Measurements from ENCODE around the gene G3BP1. TPM values are rescaled to one million over a fixed set of nuclear protein-coding genes. Genes with fewer than 3 reads are reported as not detected.

G3BP1 gene
- total and polyA plus RNA-seq, 5 donors from 2014 or later = 108 to 199 (median 181) TPM

DNA sequence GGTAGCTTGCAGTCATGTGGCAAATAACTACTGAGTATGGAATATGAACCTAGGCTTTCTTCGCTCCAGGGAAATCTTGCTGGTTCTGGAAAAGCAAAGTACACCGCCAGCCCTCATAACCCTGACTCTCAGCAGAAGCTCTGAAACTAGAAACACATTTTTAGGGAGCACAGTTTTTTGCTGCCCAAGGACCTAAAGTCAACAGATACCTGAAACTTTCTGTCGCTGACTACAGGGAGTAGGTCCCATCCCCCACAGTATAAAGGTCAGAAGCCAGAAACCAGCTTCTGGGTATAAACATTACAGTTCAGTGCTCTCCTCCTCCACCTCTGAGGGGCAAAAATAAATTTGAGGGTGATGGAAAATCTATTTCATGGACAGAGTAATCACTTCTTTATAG, 16.4 kb upstream of the G3BP1 start:
- peaks cover 6% of the 10 kb centered on the region for H3K36me3 ChIP-seq (ENCODE audit: control insufficient read depth, insufficient read depth, low read length)
- ATAC-seq (ENCODE audit: low read depth in 2 of 2) (no peak), DNase-seq (no peak)
- H3K9me3 ChIP-seq (ENCODE audit: control insufficient read depth in 2 of 2, low read length in 2 of 2) = no peaks in the 10 kb centered on the region
- peaks cover 37 to 67% (median 51%) of the 10 kb centered on the region in 4 donors for H3K4me1 Mint-ChIP-seq
- H3K9me3 Mint-ChIP-seq = no peaks in the 10 kb centered on the region
- peaks cover 13% of the 10 kb centered on the region for H3K36me3 Mint-ChIP-seq
- peaks cover 37% of the 10 kb centered on the region for H3K4me1 ChIP-seq (ENCODE audit: control insufficient read depth, insufficient read depth, low read length, poor library complexity, severe bottlenecking)
- peak overlapping the region in 1 of 3 donors; percentile 76 for H3K27ac Mint-ChIP-seq
- no peak overlapping the region for H3K4me3 ChIP-seq (ENCODE audit: low read depth, low read length)
- peaks cover 4% of the 10 kb centered on the region for H3K27me3 Mint-ChIP-seq
- H3K4me3 Mint-ChIP-seq = peak overlapping the region; percentile 19 to 81 (median 56)
- no peaks in the 10 kb centered on the region for H3K27me3 ChIP-seq (ENCODE audit: control insufficient read depth, insufficient read depth, low read length)
- H3K27ac ChIP-seq (ENCODE audit: insufficient read depth, low read length, poor library complexity, severe bottlenecking) = no peak overlapping the region

DNA sequence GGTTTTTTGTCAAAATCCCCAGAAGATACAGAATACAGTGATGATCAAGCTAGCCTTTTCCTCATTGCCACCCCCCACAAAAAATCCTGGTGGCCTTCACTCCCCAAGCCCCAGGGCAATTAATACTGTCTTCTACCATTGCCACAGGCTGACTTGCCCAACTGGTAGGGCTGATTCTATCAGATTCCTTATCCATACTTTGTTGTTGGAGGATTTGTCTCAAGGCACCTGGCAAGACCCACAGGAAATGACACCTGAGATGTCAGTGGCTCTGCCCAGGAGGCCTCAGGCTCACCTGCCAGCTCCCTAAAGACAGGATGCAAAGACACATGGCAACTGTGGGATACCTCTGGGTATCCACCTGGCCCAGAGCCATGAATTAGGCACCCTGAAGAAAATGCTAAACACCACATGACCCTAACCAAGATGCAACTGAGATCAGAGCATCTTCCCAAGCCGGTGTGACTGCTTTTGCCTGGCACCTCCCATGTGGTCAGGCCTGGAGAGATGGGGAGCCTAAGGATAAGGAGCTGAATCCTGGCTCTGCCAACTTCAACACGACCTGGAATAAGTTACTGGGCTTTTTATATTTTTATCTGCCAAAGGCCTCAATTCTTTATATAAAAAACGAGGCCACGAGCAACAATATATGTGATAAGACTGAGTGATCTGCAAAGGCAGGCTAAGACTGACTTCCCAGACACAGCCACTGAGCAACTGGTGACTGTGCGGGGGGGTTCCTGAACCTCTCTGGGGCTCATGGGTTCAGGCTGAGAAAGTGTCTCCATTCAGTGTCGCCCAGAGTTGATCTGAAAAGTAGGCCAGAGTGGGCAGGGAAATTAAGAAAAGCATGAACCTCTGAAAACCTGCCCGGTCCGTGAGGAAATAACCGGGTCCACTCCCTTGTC, 14.3 kb upstream of the G3BP1 start:
- ATAC-seq (ENCODE audit: low read depth in 2 of 2) (peak in 1 of 2 donors; percentile 14), DNase-seq (peak in 1 of 3 donors; percentile 41)
- peaks cover 37% of the 10 kb centered on the region for H3K4me1 ChIP-seq (ENCODE audit: control insufficient read depth, insufficient read depth, low read length, poor library complexity, severe bottlenecking)
- Mint-ChIP-seq H3K4me3 (peak overlapping the region; percentile 81 to 97 (median 95)), H3K27me3 (peaks cover 4% of the 10 kb centered on the region), H3K4me1 (peaks cover 30 to 55% (median 43%) of the 10 kb centered on the region in 4 donors), H3K36me3 (peaks cover 4% of the 10 kb centered on the region), H3K27ac (peak overlapping the region; percentile 85 to 94 (median 85)), H3K9me3 (no peaks in the 10 kb centered on the region)
- no peaks in the 10 kb centered on the region for H3K9me3 ChIP-seq (ENCODE audit: control insufficient read depth in 2 of 2, low read length in 2 of 2)
- H3K4me3 ChIP-seq (ENCODE audit: low read depth, low read length) = peak overlapping the region; percentile 78
- peak overlapping the region; percentile 75 for H3K27ac ChIP-seq (ENCODE audit: insufficient read depth, low read length, poor library complexity, severe bottlenecking)
- H3K36me3 ChIP-seq (ENCODE audit: control insufficient read depth, insufficient read depth, low read length) = peaks cover 6% of the 10 kb centered on the region
- H3K27me3 ChIP-seq (ENCODE audit: control insufficient read depth, insufficient read depth, low read length) = no peaks in the 10 kb centered on the region

DNA sequence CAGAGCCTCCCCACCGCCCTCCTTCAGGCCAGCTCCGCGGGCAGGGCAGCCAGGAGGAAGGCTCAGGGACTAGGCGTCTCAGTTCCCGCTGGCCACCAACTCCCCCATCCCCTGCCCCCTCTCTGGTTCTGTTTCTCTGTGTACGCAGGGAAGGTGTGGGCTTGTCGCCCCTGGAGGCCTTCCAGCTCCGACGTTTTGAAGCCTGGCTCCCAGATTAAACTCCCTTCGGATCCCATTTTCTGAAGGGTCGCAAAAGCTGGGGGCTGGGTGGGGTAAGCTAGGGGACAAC, 13.7 kb upstream of the G3BP1 start:
- H3K4me1 Mint-ChIP-seq = peaks cover 26 to 51% (median 39%) of the 10 kb centered on the region in 4 donors
- no peaks in the 10 kb centered on the region for H3K9me3 Mint-ChIP-seq
- Histone ChIP-seq H3K9me3 (ENCODE audit: control insufficient read depth in 2 of 2, low read length in 2 of 2) (no peaks in the 10 kb centered on the region), H3K27ac (ENCODE audit: insufficient read depth, low read length, poor library complexity, severe bottlenecking) (peak overlapping the region; percentile 75), H3K4me1 (ENCODE audit: control insufficient read depth, insufficient read depth, low read length, poor library complexity, severe bottlenecking) (peaks cover 37% of the 10 kb centered on the region), H3K36me3 (ENCODE audit: control insufficient read depth, insufficient read depth, low read length) (no peaks in the 10 kb centered on the region), H3K27me3 (ENCODE audit: control insufficient read depth, insufficient read depth, low read length) (no peaks in the 10 kb centered on the region), H3K4me3 (ENCODE audit: low read depth, low read length) (peak overlapping the region; percentile 78)
- DNase-seq (no peak), ATAC-seq (ENCODE audit: low read depth in 2 of 2) (peak in 1 of 2 donors; percentile 5)
- peaks cover 4% of the 10 kb centered on the region for H3K27me3 Mint-ChIP-seq
- peak overlapping the region; percentile 85 to 94 (median 85) for H3K27ac Mint-ChIP-seq
- peaks cover 7% of the 10 kb centered on the region for H3K36me3 Mint-ChIP-seq
- H3K4me3 Mint-ChIP-seq = peak overlapping the region; percentile 81 to 97 (median 95)

DNA sequence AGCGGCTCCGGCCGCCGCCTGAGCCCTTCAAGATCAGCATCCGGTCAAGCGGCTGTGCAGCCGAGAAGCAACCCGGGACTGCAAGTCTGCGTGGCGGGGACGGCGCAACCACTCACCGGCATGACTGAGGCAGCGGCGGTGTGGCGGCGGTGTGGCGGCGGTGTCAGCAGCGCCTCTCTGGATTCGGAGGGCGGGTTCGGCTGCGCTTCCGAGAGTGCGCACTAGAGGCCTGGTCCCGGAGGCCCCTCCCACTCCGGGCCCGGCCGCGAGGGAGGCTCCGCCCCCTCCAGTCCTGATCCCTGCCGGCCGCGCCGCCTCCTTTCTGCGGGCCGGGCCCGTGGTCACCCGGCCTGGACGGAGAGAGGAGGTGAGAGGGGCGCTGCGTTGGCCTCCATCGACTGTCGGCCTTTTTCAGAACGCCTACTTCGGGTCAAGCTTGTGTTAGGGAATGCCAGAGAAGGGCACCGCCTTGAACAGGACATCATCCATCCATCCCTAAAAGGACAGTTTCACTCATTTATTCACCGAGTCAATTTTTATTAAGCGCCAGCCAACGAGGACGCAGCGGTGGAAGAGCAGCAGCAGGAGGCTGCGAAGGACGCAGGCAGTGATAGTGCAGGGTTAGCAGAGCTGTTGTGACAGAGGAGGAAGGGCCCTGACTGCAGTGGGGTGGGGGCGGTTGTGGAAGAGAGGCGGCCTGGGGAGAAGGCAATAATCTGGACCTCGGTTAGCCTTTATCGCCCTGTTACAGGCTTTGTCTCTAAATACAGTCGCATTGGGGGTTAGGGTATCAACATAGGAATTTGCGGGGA, 13.1 kb upstream of the G3BP1 start, which contains the start of gene ATOX1:
TSS of gene ATOX1 (minus strand) at position 202 of the 812 bp plus-strand sequence. CDS start at position 122, 80 bp downstream.
- H3K9me3 Mint-ChIP-seq = no peaks in the 10 kb centered on the region
- H3K4me3 ChIP-seq (ENCODE audit: low read depth, low read length) = peak within 1 kb of the TSS; percentile 85
- ATAC-seq (ENCODE audit: low read depth in 2 of 2) (peak; percentile 97), DNase-seq (peak; percentile 88 to 91 (median 88))
- peak within 1 kb of the TSS; percentile 81 to 97 (median 95) for H3K4me3 Mint-ChIP-seq
- peak within 1 kb of the TSS; percentile 85 to 99 (median 94) for H3K27ac Mint-ChIP-seq
- peaks cover 23 to 47% (median 37%) of the 10 kb centered on the region in 4 donors for H3K4me1 Mint-ChIP-seq
- H3K36me3 ChIP-seq (ENCODE audit: control insufficient read depth, insufficient read depth, low read length) = no peaks in the 10 kb centered on the region
- H3K36me3 Mint-ChIP-seq = peaks cover 4% of the 10 kb centered on the region
- peaks cover 37% of the 10 kb centered on the region for H3K4me1 ChIP-seq (ENCODE audit: control insufficient read depth, insufficient read depth, low read length, poor library complexity, severe bottlenecking)
- H3K9me3 ChIP-seq (ENCODE audit: control insufficient read depth in 2 of 2, low read length in 2 of 2) = no peaks in the 10 kb centered on the region
- peak within 1 kb of the TSS; percentile 75 for H3K27ac ChIP-seq (ENCODE audit: insufficient read depth, low read length, poor library complexity, severe bottlenecking)
- H3K27me3 ChIP-seq (ENCODE audit: control insufficient read depth, insufficient read depth, low read length) = no peaks in the 10 kb centered on the region
- peaks cover 4% of the 10 kb centered on the region for H3K27me3 Mint-ChIP-seq

DNA sequence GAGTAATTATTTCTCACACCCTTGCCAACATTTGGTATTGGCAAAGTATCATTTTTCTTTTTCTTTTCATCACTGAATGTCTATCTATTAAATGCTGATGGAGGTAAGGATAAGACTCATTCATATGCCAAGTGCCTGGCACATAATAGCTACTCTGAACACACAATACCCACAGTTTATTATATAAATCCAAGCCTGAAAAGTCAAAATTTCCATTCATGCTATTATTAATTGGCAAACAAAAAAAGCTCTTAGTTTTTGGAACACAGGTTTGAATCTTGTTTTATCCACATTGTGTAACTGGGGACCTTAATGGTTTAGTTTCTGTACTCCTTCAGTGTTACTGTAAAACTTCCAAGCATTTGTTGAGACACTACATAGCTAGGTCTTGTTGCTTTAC, 7.0 kb upstream of the G3BP1 start:
- Histone ChIP-seq H3K4me3 (ENCODE audit: low read depth, low read length) (no peak overlapping the region), H3K36me3 (ENCODE audit: control insufficient read depth, insufficient read depth, low read length) (no peaks in the 10 kb centered on the region), H3K27me3 (ENCODE audit: control insufficient read depth, insufficient read depth, low read length) (no peaks in the 10 kb centered on the region), H3K9me3 (ENCODE audit: control insufficient read depth in 2 of 2, low read length in 2 of 2) (no peaks in the 10 kb centered on the region), H3K4me1 (ENCODE audit: control insufficient read depth, insufficient read depth, low read length, poor library complexity, severe bottlenecking) (peaks cover 4% of the 10 kb centered on the region), H3K27ac (ENCODE audit: insufficient read depth, low read length, poor library complexity, severe bottlenecking) (no peak overlapping the region)
- Mint-ChIP-seq H3K27me3 (no peaks in the 10 kb centered on the region), H3K4me1 (peaks cover 1 to 5% (median 3%) of the 10 kb centered on the region in 4 donors), H3K27ac (no peak overlapping the region), H3K4me3 (peak overlapping the region in 1 of 4 donors; percentile 69), H3K9me3 (peaks cover 0 to 2% (median 0%) of the 10 kb centered on the region in 7 donors), H3K36me3 (peaks cover 3% of the 10 kb centered on the region)
- DNase-seq (no peak), ATAC-seq (ENCODE audit: low read depth in 2 of 2) (no peak)

DNA sequence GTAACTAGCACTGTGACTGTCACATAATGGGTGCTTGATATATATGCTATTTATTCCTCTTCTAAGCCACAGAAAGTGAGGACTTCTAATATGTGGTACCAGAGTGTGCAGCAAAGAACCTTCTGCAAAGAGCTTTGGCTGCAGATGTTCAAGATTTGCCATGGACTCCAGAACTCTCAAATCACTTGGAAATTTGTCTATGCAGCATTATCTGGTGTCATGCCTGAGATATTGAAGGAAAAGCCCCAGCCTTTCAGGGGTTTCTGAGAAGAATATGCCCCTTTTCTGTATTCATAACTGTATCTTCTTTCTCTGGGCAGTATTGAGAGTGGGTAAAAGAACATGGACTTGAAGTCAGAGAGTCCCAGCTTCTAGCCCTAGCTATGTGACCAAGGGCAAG, 4.8 kb upstream of the G3BP1 start:
- Mint-ChIP-seq H3K36me3 (peaks cover 3% of the 10 kb centered on the region), H3K27ac (peak overlapping the region in 2 of 3 donors; percentile 30 to 52), H3K4me3 (peak overlapping the region in 2 of 4 donors; percentile 4 to 35), H3K4me1 (peaks cover 4 to 13% (median 5%) of the 10 kb centered on the region in 4 donors), H3K9me3 (peaks cover 0 to 2% (median 0%) of the 10 kb centered on the region in 7 donors), H3K27me3 (no peaks in the 10 kb centered on the region)
- no peak overlapping the region for H3K27ac ChIP-seq (ENCODE audit: insufficient read depth, low read length, poor library complexity, severe bottlenecking)
- H3K4me3 ChIP-seq (ENCODE audit: low read depth, low read length) = no peak overlapping the region
- no peaks in the 10 kb centered on the region for H3K27me3 ChIP-seq (ENCODE audit: control insufficient read depth, insufficient read depth, low read length)
- H3K9me3 ChIP-seq (ENCODE audit: control insufficient read depth in 2 of 2, low read length in 2 of 2) = no peaks in the 10 kb centered on the region
- peaks cover 18% of the 10 kb centered on the region for H3K4me1 ChIP-seq (ENCODE audit: control insufficient read depth, insufficient read depth, low read length, poor library complexity, severe bottlenecking)
- no peaks in the 10 kb centered on the region for H3K36me3 ChIP-seq (ENCODE audit: control insufficient read depth, insufficient read depth, low read length)
- DNase-seq (no peak), ATAC-seq (ENCODE audit: low read depth in 2 of 2) (no peak)

DNA sequence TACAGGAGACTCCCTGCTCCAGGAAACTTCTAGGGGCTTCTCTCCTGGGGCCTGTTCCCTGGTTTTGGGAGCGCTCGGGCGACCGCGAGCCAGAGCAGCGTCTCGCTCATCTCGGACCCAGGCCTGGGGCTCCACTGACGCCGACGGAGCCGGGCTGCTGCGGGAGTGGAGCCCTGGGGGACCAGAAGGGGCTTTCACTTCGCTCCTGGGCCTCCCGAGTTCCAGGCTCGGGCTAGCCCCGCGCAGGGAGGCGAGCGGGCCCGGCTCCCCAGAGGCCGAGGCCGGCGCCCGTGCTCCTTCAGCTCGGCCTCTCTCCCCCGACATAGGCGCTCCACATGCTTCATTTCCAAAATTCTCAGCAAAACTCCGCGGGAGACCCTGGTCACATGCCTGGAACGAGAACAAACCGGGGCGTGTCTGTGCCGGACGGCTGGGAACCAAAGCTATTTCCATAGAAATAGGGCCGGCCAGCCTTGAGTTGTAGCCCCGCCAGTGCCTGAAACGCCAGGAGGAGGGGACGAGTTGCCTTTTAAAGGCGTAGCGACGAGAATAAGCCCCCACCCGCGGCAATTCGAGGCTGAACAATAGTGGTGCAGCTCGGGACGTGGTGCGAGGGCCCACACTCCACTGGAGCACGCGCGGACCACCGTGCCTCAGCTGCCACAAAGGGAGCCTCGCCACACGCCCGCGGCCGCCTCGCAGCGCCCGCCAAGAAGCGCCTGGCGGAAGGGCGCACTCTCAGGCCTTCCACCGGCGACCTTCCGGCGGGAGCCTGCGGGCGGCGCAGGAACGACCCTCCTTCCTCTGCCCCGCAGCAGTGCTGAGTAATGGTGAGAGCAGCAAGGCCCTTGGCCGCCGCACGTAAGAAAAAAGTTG, 1.1 kb upstream of the G3BP1 start:
- peak; percentile 5 to 10 for ATAC-seq (ENCODE audit: low read depth in 2 of 2)
- no peaks in the 10 kb centered on the region for H3K36me3 ChIP-seq (ENCODE audit: control insufficient read depth, insufficient read depth, low read length)
- H3K9me3 Mint-ChIP-seq = peaks cover 0 to 2% (median 0%) of the 10 kb centered on the region in 7 donors
- H3K27me3 Mint-ChIP-seq = no peaks in the 10 kb centered on the region
- H3K4me3 ChIP-seq (ENCODE audit: low read depth, low read length) = peak overlapping the region; percentile 62
- no peaks in the 10 kb centered on the region for H3K9me3 ChIP-seq (ENCODE audit: control insufficient read depth in 2 of 2, low read length in 2 of 2)
- H3K27ac ChIP-seq (ENCODE audit: insufficient read depth, low read length, poor library complexity, severe bottlenecking) = peak overlapping the region; percentile 95
- H3K4me3 Mint-ChIP-seq = peak overlapping the region in 3 of 4 donors; percentile 34 to 74 (median 70)
- peaks cover 48% of the 10 kb centered on the region for H3K4me1 ChIP-seq (ENCODE audit: control insufficient read depth, insufficient read depth, low read length, poor library complexity, severe bottlenecking)
- no peak overlapping the region for H3K27ac Mint-ChIP-seq
- peaks cover 7 to 37% (median 27%) of the 10 kb centered on the region in 4 donors for H3K4me1 Mint-ChIP-seq
- no peak for DNase-seq
- peaks cover 9% of the 10 kb centered on the region for H3K36me3 Mint-ChIP-seq
- H3K27me3 ChIP-seq (ENCODE audit: control insufficient read depth, insufficient read depth, low read length) = no peaks in the 10 kb centered on the region

Measured in CD4-positive, CD25-positive, alpha-beta regulatory T cell (primary cell).